ENCODE measurements around the gene CABP5.

The CABP5 gene

GRCh38 chr19:48023011-48023410 lies 20.9 kb downstream of the CABP5 start:
- Histone ChIP-seq H3K79me1 (replicated peaks; ENCODE audit: low read length, poor library complexity, severe bottlenecking) (no peaks in the 10 kb centered on the region), H2BK120ac (ENCODE audit: low read depth, low read length) (no peak overlapping the region), H2BK12ac (ENCODE audit: low read length in 2 of 2) (no peak overlapping the region), H3K18ac (ENCODE audit: low read depth in 1 of 2, low read length in 2 of 2) (no peak overlapping the region), H3K9me3 (ENCODE audit: control insufficient read depth, low read length) (no peaks in the 10 kb centered on the region), H3K4me2 (ENCODE audit: low read length, poor library complexity, severe bottlenecking) (no peak overlapping the region), H2BK5ac (ENCODE audit: low read depth, low read length, poor library complexity, severe bottlenecking) (no peak overlapping the region), H3K23ac (ENCODE audit: low read length in 2 of 2) (no peak overlapping the region), H3K27me3 (ENCODE audit: control insufficient read depth in 1 of 2, insufficient read depth in 1 of 2, low read length in 2 of 2) (peaks cover 13 to 51% of the 10 kb centered on the region in 2 experiments), H4K91ac (ENCODE audit: low read length) (no peak overlapping the region), H3K27ac (ENCODE audit: low read length, poor library complexity, severe bottlenecking) (no peak overlapping the region), H4K8ac (ENCODE audit: low read length) (no peak overlapping the region), H2AK5ac (ENCODE audit: low read length, severe bottlenecking) (no peak overlapping the region), H3K4ac (ENCODE audit: low read depth in 1 of 2, low read length in 2 of 2) (no peak overlapping the region), H3K4me3 (ENCODE audit: insufficient read depth in 1 of 2, low read depth in 1 of 2, low read length in 2 of 2) (no peak overlapping the region), H2BK15ac (ENCODE audit: low read depth, poor library complexity, severe bottlenecking) (no peak overlapping the region), H3K14ac (ENCODE audit: low read length in 2 of 2) (no peak overlapping the region), H3K4me1 (ENCODE audit: control insufficient read depth, insufficient read depth, low read depth, low read length) (no peaks in the 10 kb centered on the region), H3K9ac (ENCODE audit: low read length) (no peak overlapping the region), H2AFZ (ENCODE audit: low read depth, low read length) (no peak overlapping the region), H3K36me3 (ENCODE audit: control insufficient read depth in 1 of 2, insufficient read depth in 2 of 2, low read depth in 1 of 2, low read length in 2 of 2) (no peaks in the 10 kb centered on the region)
- WGBS: 59% methylated on average over 2 of the region's 2 CpGs
- DNase-seq: no peak

GRCh38 chr19:48020686-48021085 lies 23.2 kb downstream of the CABP5 start:
- no peak overlapping the region for H2AFZ ChIP-seq (ENCODE audit: low read depth, low read length)
- no peak overlapping the region for H2BK12ac ChIP-seq (ENCODE audit: low read length in 2 of 2)
- no peak overlapping the region for H3K27ac ChIP-seq (ENCODE audit: low read length, poor library complexity, severe bottlenecking)
- no peak overlapping the region for H3K4ac ChIP-seq (ENCODE audit: low read depth in 1 of 2, low read length in 2 of 2)
- no peak overlapping the region for H2BK120ac ChIP-seq (ENCODE audit: low read depth, low read length)
- no peak overlapping the region for H3K23ac ChIP-seq (ENCODE audit: low read length in 2 of 2)
- H3K79me1 ChIP-seq (replicated peaks; ENCODE audit: low read length, poor library complexity, severe bottlenecking): no peaks in the 10 kb centered on the region
- peaks cover 5% of the 10 kb centered on the region for H3K9me3 ChIP-seq (ENCODE audit: control insufficient read depth, low read length)
- no peak overlapping the region for H4K91ac ChIP-seq (ENCODE audit: low read length)
- no peak overlapping the region for H4K8ac ChIP-seq (ENCODE audit: low read length)
- no peak for DNase-seq
- H3K27me3 ChIP-seq (ENCODE audit: control insufficient read depth in 1 of 2, insufficient read depth in 1 of 2, low read length in 2 of 2): peaks cover 12 to 56% of the 10 kb centered on the region in 2 experiments
- H3K4me1 ChIP-seq (ENCODE audit: control insufficient read depth, insufficient read depth, low read depth, low read length): no peaks in the 10 kb centered on the region
- no peak overlapping the region for H3K4me2 ChIP-seq (ENCODE audit: low read length, poor library complexity, severe bottlenecking)
- no peaks in the 10 kb centered on the region for H3K36me3 ChIP-seq (ENCODE audit: control insufficient read depth in 1 of 2, insufficient read depth in 2 of 2, low read depth in 1 of 2, low read length in 2 of 2)
- no peak overlapping the region for H3K14ac ChIP-seq (ENCODE audit: low read length in 2 of 2)
- H2BK15ac ChIP-seq (ENCODE audit: low read depth, poor library complexity, severe bottlenecking): no peak overlapping the region
- WGBS: 94% methylated on average over 2 of the region's 3 CpGs
- H3K18ac ChIP-seq (ENCODE audit: low read depth in 1 of 2, low read length in 2 of 2): no peak overlapping the region
- H3K4me3 ChIP-seq (ENCODE audit: insufficient read depth in 1 of 2, low read depth in 1 of 2, low read length in 2 of 2): no peak overlapping the region
- no peak overlapping the region for H3K9ac ChIP-seq (ENCODE audit: low read length)
- no peak overlapping the region for H2AK5ac ChIP-seq (ENCODE audit: low read length, severe bottlenecking)
- no peak overlapping the region for H2BK5ac ChIP-seq (ENCODE audit: low read depth, low read length, poor library complexity, severe bottlenecking)

GRCh38 chr19:48010932-48011758 lies 32.7 kb downstream of the CABP5 start:
- H3K4me1 ChIP-seq (ENCODE audit: control insufficient read depth, insufficient read depth, low read depth, low read length): no peaks in the 10 kb centered on the region
- H2BK5ac ChIP-seq (ENCODE audit: low read depth, low read length, poor library complexity, severe bottlenecking): no peak overlapping the region
- H2BK15ac ChIP-seq (ENCODE audit: low read depth, poor library complexity, severe bottlenecking): no peak overlapping the region
- WGBS: 89% methylated on average over 10 of the region's 11 CpGs
- no peak overlapping the region for H2AK5ac ChIP-seq (ENCODE audit: low read length, severe bottlenecking)
- H2BK12ac ChIP-seq (ENCODE audit: low read length in 2 of 2): no peak overlapping the region
- H3K27me3 ChIP-seq (ENCODE audit: control insufficient read depth in 1 of 2, insufficient read depth in 1 of 2, low read length in 2 of 2): peaks cover 7 to 12% of the 10 kb centered on the region in 2 experiments
- H3K9ac ChIP-seq (ENCODE audit: low read length): no peak overlapping the region
- H3K18ac ChIP-seq (ENCODE audit: low read depth in 1 of 2, low read length in 2 of 2): no peak overlapping the region
- peaks cover 21% of the 10 kb centered on the region for H3K9me3 ChIP-seq (ENCODE audit: control insufficient read depth, low read length)
- H2BK120ac ChIP-seq (ENCODE audit: low read depth, low read length): no peak overlapping the region
- no peaks in the 10 kb centered on the region for H3K79me1 ChIP-seq (replicated peaks; ENCODE audit: low read length, poor library complexity, severe bottlenecking)
- H2AFZ ChIP-seq (ENCODE audit: low read depth, low read length): no peak overlapping the region
- no peak overlapping the region for H4K91ac ChIP-seq (ENCODE audit: low read length)
- no peak overlapping the region for H3K4ac ChIP-seq (ENCODE audit: low read depth in 1 of 2, low read length in 2 of 2)
- no peak for DNase-seq
- no peak overlapping the region for H3K14ac ChIP-seq (ENCODE audit: low read length in 2 of 2)
- no peaks in the 10 kb centered on the region for H3K36me3 ChIP-seq (ENCODE audit: control insufficient read depth in 1 of 2, insufficient read depth in 2 of 2, low read depth in 1 of 2, low read length in 2 of 2)
- H3K4me3 ChIP-seq (ENCODE audit: insufficient read depth in 1 of 2, low read depth in 1 of 2, low read length in 2 of 2): no peak overlapping the region
- no peak overlapping the region for H3K23ac ChIP-seq (ENCODE audit: low read length in 2 of 2)
- no peak overlapping the region for H3K27ac ChIP-seq (ENCODE audit: low read length, poor library complexity, severe bottlenecking)
- no peak overlapping the region for H4K8ac ChIP-seq (ENCODE audit: low read length)
- no peak overlapping the region for H3K4me2 ChIP-seq (ENCODE audit: low read length, poor library complexity, severe bottlenecking)

GRCh38 chr19:48006762-48007161 lies 37.1 kb downstream of the CABP5 start:
- 77% methylated on average over 6 of the region's 6 CpGs for WGBS

More at GRCh38 chr19:48006762-48007161, 37.1 kb downstream of the CABP5 start:
- no peak overlapping the region for H3K27ac ChIP-seq (ENCODE audit: low read length, poor library complexity, severe bottlenecking)
- no peak overlapping the region for H2BK12ac ChIP-seq (ENCODE audit: low read length in 2 of 2)
- H4K91ac ChIP-seq (ENCODE audit: low read length): no peak overlapping the region
- H2BK15ac ChIP-seq (ENCODE audit: low read depth, poor library complexity, severe bottlenecking): no peak overlapping the region
- no peak overlapping the region for H3K4me2 ChIP-seq (ENCODE audit: low read length, poor library complexity, severe bottlenecking)
- no peak overlapping the region for H2BK120ac ChIP-seq (ENCODE audit: low read depth, low read length)
- no peaks in the 10 kb centered on the region for H3K79me1 ChIP-seq (replicated peaks; ENCODE audit: low read length, poor library complexity, severe bottlenecking)
- DNase-seq: no peak
- no peak overlapping the region for H2AK5ac ChIP-seq (ENCODE audit: low read length, severe bottlenecking)
- H3K23ac ChIP-seq (ENCODE audit: low read length in 2 of 2): no peak overlapping the region
- peaks cover 16% of the 10 kb centered on the region for H3K9me3 ChIP-seq (ENCODE audit: control insufficient read depth, low read length)
- no peak overlapping the region for H3K9ac ChIP-seq (ENCODE audit: low read length)
- H3K4ac ChIP-seq (ENCODE audit: low read depth in 1 of 2, low read length in 2 of 2): no peak overlapping the region
- no peak overlapping the region for H2AFZ ChIP-seq (ENCODE audit: low read depth, low read length)
- H3K14ac ChIP-seq (ENCODE audit: low read length in 2 of 2): no peak overlapping the region
- no peaks in the 10 kb centered on the region for H3K4me1 ChIP-seq (ENCODE audit: control insufficient read depth, insufficient read depth, low read depth, low read length)
- H4K8ac ChIP-seq (ENCODE audit: low read length): no peak overlapping the region
- H3K27me3 ChIP-seq (ENCODE audit: control insufficient read depth in 1 of 2, insufficient read depth in 1 of 2, low read length in 2 of 2): peaks cover 3 to 6% of the 10 kb centered on the region in 2 experiments
- no peak overlapping the region for H2BK5ac ChIP-seq (ENCODE audit: low read depth, low read length, poor library complexity, severe bottlenecking)
- no peak overlapping the region for H3K4me3 ChIP-seq (ENCODE audit: insufficient read depth in 1 of 2, low read depth in 1 of 2, low read length in 2 of 2)
- no peaks in the 10 kb centered on the region for H3K36me3 ChIP-seq (ENCODE audit: control insufficient read depth in 1 of 2, insufficient read depth in 2 of 2, low read depth in 1 of 2, low read length in 2 of 2)
- H3K18ac ChIP-seq (ENCODE audit: low read depth in 1 of 2, low read length in 2 of 2): no peak overlapping the region

Measured in mesenchymal stem cell (in vitro differentiated cells and primary cell).